HG03439 (cell line): ENCODE data around the gene GCSAM.
"Not testable (repeated sequence)": the region's sequence is repeated elsewhere in the genome, so short reads cannot be mapped to it uniquely, and the experiment has no call there.

Experiments used
- ATAC-seq: cut with Tn5 transposase; IDR thresholded peaks from one replicate; pipeline ENCODE4 v1.9.1; 2021; ENCODE audit warnings: mild to moderate bottlenecking, moderate library complexity; ENCODE audit not compliant: unreplicated experiment

Gene GCSAM

GRCh38 chr3:112074616-112075497 is 58.2 kb downstream of the GCSAM start:
- ATAC-seq: peak; percentile 83

GRCh38 chr3:112074006-112074405 is 59.0 kb downstream of the GCSAM start:
- no peak for ATAC-seq

GRCh38 chr3:112072387-112073060 is 60.5 kb downstream of the GCSAM start:
- not testable (repeated sequence) for ATAC-seq
